Vagina (tissue), 2 donors: ENCODE data around the gene DHRSX. TPM values are rescaled to one million over a fixed set of nuclear protein-coding genes. Genes with fewer than 3 reads are reported as not detected.

Experiments used
- DNase-seq, 2 donors: peaks; one replicate each; pipeline ENCODE4 v3.0.0-alpha.2; 2017; ENCODE audit errors: extremely low spot score in 2 of 2
- H3K27ac ChIP-seq: fragments of 200-600 bp; sonication (generic); one replicate; pipeline ENCODE4 v1.5.1; 2019
- H3K27me3 ChIP-seq: fragments of 200-600 bp; sonication (generic); one replicate; pipeline ENCODE4 v1.5.1; 2019
- H3K36me3 ChIP-seq, 2 donors: fragments of 200-600 bp; sonication (generic); one replicate each; pipeline ENCODE4 v1.5.1; 2017 to 2019
- H3K4me1 ChIP-seq: fragments of 200-600 bp; sonication (generic); one replicate; pipeline ENCODE4 v1.5.1; 2019
- H3K4me3 ChIP-seq, 2 donors: fragments of 200-600 bp; sonication (generic); 1 replicate in 1 of 2; 2 replicates in 1 of 2; pipeline ENCODE4 v1.5.1; 2016 to 2019
- H3K9me3 ChIP-seq: fragments of 200-600 bp; sonication (generic); one replicate; pipeline ENCODE4 v1.5.1; 2019
- POLR2A ChIP-seq, 2 donors: fragments of 450-650 bp; IDR thresholded peaks; one replicate each; pipeline ENCODE4 v1.6.1; 2017; ENCODE audit warnings: antibody characterized with exemption in 2 of 2, mild to moderate bottlenecking in 2 of 2, moderate library complexity in 2 of 2
- POLR2AphosphoS5 ChIP-seq, 2 donors: sonication (generic); formaldehyde crosslinking; IDR thresholded peaks; one replicate each; pipeline ENCODE4 v1.9.0; 2017; ENCODE audit warnings: antibody characterized with exemption in 2 of 2, mild to moderate bottlenecking in 2 of 2, low read depth in 1 of 2; ENCODE audit not compliant: insufficient read depth in 1 of 2
- intact Hi-C: fragments of 100-400 bp; cut with DNase I; formaldehyde crosslinking; loops from one replicate; pipeline ENCODE4 v1.15.1; 2023
- total RNA-seq: library from RNA; depleted of rRNA; stranded (reverse); fragments of >200 nt; gene quantifications from one replicate; pipeline ENCODE4 v1.2.3, GENCODE V29; 2016
- TF ChIP-seq, protein P1 (sequence below), 3 experiments: fragments of 450-650 bp in 2 of 3; fragments of 200-600 bp in 1 of 3; sonication (generic) in 1 of 3; IDR thresholded peaks; one replicate each; pipeline ENCODE4 v1.5.1; 2017 to 2019; ENCODE audit warnings: antibody characterized with exemption in 3 of 3, mild to moderate bottlenecking in 2 of 3, moderate library complexity in 2 of 3

DHRSX gene
- total RNA-seq, 1 donor from 2014 or later: 26.0 TPM

- Histone ChIP-seq H3K27ac (no peak overlapping the region), H3K4me1 (no peaks in the 10 kb centered on the region), H3K36me3 (no peaks in the 10 kb centered on the region), H3K4me3 (no peak overlapping the region), H3K9me3 (no peaks in the 10 kb centered on the region), H3K27me3 (no peaks in the 10 kb centered on the region)
- TF ChIP-seq, protein P1, sequence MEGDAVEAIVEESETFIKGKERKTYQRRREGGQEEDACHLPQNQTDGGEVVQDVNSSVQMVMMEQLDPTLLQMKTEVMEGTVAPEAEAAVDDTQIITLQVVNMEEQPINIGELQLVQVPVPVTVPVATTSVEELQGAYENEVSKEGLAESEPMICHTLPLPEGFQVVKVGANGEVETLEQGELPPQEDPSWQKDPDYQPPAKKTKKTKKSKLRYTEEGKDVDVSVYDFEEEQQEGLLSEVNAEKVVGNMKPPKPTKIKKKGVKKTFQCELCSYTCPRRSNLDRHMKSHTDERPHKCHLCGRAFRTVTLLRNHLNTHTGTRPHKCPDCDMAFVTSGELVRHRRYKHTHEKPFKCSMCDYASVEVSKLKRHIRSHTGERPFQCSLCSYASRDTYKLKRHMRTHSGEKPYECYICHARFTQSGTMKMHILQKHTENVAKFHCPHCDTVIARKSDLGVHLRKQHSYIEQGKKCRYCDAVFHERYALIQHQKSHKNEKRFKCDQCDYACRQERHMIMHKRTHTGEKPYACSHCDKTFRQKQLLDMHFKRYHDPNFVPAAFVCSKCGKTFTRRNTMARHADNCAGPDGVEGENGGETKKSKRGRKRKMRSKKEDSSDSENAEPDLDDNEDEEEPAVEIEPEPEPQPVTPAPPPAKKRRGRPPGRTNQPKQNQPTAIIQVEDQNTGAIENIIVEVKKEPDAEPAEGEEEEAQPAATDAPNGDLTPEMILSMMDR (IDR thresholded peaks at IDR 0.05): no peak
- TF ChIP-seq POLR2A (IDR thresholded peaks at IDR 0.05): no peak
- no peak for DNase-seq
- intact Hi-C loops: no loop called here
Observed at GRCh38 chrX:2389324-2389723, 111.5 kb downstream of the DHRSX start.

DNA sequence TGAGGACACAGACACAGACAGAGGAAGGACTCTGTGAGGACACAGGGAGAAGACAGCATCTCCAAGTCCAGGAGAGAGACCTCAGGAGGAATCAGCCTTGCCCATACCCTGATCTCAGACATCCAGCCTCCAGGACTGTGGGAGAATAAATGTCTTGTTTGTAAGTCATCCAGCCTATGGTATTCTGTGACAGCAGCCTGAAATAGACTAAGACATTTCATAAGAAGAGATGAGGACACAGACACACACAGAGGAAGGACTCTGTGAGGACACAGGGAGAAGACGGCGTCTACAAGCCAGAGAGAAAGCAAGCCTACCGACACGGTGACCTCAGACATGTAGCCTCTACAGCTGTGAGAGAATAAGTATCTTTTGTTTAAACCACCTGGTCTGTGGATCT, 112.1 kb downstream of the DHRSX start:
- TF ChIP-seq POLR2A (IDR thresholded peaks at IDR 0.05) (no peak), POLR2AphosphoS5 (IDR thresholded peaks at IDR 0.05; ENCODE audit: insufficient read depth in 1 of 2, low read depth in 1 of 2) (no peak)
- TF ChIP-seq, protein P1 (IDR thresholded peaks at IDR 0.05): no peak
- H3K9me3 ChIP-seq: no peaks in the 10 kb centered on the region
- no peaks in the 10 kb centered on the region for H3K27me3 ChIP-seq
- intact Hi-C loops: no loop called here
- H3K4me3 ChIP-seq: no peak overlapping the region
- no peak for DNase-seq
- H3K27ac ChIP-seq: no peak overlapping the region
- no peaks in the 10 kb centered on the region for H3K4me1 ChIP-seq
- no peaks in the 10 kb centered on the region for H3K36me3 ChIP-seq

GRCh38 chrX:2387614-2388239, 113.0 kb downstream of the DHRSX start:
- TF ChIP-seq POLR2AphosphoS5 (IDR thresholded peaks at IDR 0.05; ENCODE audit: insufficient read depth in 1 of 2, low read depth in 1 of 2): no peak
- no peak for TF ChIP-seq POLR2A (IDR thresholded peaks at IDR 0.05)
- TF ChIP-seq, protein P1 (IDR thresholded peaks at IDR 0.05): no peak
- Histone ChIP-seq H3K27ac (no peak overlapping the region), H3K9me3 (no peaks in the 10 kb centered on the region), H3K4me1 (no peaks in the 10 kb centered on the region), H3K4me3 (no peak overlapping the region), H3K27me3 (no peaks in the 10 kb centered on the region), H3K36me3 (no peaks in the 10 kb centered on the region)
- intact Hi-C loops: no loop called here
- DNase-seq: no peak

DNA sequence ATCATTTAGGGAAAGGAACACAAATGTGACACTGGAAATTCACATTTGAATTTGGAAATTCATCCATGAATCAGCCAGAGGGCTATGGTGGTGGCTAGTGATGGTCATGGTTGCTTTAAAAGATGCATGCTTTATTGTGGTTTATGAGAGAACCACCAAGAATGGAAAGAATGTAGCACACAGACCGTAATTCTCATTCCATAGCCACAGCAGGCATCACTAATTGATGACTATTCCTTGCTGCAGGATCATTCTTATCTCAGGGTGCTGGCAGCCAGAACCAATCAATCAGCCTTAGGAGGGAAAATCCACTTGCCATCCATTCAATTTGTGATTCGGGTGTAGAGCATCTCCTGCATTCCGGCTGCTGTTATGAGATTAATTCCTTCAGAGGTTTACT, 115.6 kb downstream of the DHRSX start:
- H3K4me1 ChIP-seq: no peaks in the 10 kb centered on the region
- no peaks in the 10 kb centered on the region for H3K36me3 ChIP-seq
- intact Hi-C loops: no loop called here
- no peaks in the 10 kb centered on the region for H3K9me3 ChIP-seq
- no peak overlapping the region for H3K27ac ChIP-seq
- no peak for DNase-seq
- no peak for TF ChIP-seq POLR2AphosphoS5 (IDR thresholded peaks at IDR 0.05; ENCODE audit: insufficient read depth in 1 of 2, low read depth in 1 of 2)
- TF ChIP-seq, protein P1 (IDR thresholded peaks at IDR 0.05): no peak
- no peak for TF ChIP-seq POLR2A (IDR thresholded peaks at IDR 0.05)
- no peaks in the 10 kb centered on the region for H3K27me3 ChIP-seq
- no peak overlapping the region for H3K4me3 ChIP-seq

DNA sequence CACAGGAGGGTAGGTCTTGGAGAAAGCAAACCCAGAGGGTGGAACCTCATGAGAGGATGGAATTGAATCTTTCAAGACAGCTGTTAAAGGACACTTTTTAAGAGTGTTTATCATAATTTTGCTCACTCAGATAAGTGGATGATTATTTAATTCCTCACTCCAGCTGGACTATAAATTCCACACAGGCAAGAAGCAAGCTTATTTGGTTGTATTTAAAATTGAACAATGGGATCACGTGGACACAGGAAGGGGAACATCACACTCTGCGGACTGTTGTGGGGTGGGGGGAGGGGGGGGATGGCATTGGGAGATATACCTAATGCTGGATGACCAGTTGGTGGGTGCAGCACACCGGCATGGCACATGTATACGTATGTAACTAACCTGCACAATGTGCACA, 116.3 kb downstream of the DHRSX start:
- TF ChIP-seq, protein P1 (IDR thresholded peaks at IDR 0.05): no peak
- TF ChIP-seq POLR2AphosphoS5 (IDR thresholded peaks at IDR 0.05; ENCODE audit: insufficient read depth in 1 of 2, low read depth in 1 of 2) (no peak), POLR2A (IDR thresholded peaks at IDR 0.05) (no peak)
- intact Hi-C loops: no loop called here
- Histone ChIP-seq H3K4me3 (no peak overlapping the region), H3K27ac (no peak overlapping the region), H3K36me3 (no peaks in the 10 kb centered on the region), H3K9me3 (no peaks in the 10 kb centered on the region), H3K4me1 (no peaks in the 10 kb centered on the region), H3K27me3 (no peaks in the 10 kb centered on the region)
- DNase-seq: no peak
